HPDE6-E6E7 (cell line): ENCODE data around the gene UNC5C.

Source experiments
- DNase-seq: peaks from one replicate; pipeline ENCODE4 v3.0.0; 2011; ENCODE audit warnings: missing footprints; ENCODE audit errors: extremely low spot score

The UNC5C gene

DNA sequence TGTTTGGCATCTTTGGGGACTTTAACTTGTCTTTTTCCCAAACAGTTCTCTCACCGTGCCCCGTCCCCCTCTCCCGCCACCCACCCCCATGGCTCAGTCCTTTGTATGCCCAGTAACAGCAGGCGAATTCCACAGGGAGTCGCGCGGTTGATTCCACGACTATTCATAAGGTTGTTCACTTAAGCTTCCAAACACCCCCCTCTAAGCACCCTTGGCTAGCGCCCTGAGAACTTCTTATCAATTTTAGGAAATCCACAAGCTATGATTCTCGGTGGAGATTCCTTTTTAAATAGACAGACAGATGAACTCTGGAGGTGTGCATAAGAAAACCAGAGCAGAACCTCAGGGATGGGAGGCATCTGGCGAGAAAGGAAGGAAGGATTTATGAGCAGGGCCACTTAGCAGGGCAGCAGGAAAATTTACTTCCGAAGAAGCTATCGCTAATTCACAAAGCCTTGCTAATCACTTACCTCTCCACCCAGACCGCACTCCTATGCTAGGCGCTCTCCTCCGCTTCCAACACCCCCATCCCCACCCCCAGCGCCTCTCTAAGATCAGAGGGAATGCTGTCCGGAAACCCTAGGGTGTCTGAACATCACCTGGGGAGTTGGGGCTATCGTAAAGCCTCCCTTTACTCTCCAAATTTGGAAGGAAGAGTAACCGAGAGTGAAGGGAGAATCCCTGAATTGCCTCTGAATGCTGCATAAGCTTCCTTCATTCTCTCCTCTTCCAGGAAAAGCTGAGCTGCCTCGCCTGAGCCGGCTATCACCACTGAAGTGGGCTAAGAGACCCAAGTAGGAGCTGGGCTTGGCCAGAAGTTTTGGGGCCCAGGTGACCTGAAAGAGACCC lies 1.7 kb downstream of the UNC5C start:
- no peak for DNase-seq

DNA sequence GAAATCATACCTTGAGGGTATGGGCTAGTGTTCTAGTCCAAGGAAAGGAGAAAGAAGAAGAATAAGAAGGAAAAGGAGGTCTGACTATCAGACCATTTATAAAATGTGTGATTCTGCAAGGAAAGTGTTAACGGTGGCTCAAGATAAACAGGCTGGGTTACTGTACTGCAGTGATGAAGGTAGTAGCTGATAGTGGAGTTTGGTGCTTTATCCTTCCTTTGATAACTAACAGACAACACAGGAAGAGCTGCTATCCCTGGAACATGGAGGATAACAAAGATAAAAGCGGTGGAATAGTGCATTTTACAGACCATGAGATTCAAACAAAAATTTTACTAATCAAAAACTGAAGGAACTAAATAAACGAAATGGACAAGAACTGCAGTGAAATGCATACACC lies 2.6 kb downstream of the UNC5C start:
- DNase-seq = no peak

DNA sequence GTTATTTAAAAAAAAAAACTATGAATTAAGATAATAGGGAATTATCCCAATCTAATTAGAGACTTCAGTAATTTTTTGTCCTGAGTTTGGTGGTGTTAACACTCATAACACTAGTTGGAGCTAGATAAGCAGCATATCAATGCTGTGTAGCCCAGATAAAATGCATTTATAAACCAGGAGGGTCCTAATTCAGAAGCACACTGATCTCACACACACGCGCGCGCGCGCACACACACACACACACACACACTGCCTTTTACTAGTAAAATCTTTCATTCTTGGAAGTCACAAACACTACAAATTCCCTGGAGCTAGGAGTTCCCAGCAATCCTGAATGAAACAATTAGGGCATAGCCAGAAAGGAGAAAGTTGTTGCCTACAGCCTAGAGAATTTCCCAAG lies 3.2 kb downstream of the UNC5C start:
- no peak for DNase-seq

- DNase-seq = no peak
Observed at GRCh38 chr4:95544113-95545103, 4.4 kb downstream of the UNC5C start.

- DNase-seq = no peak
Observed at GRCh38 chr4:95541889-95542607, 6.7 kb downstream of the UNC5C start.

DNA sequence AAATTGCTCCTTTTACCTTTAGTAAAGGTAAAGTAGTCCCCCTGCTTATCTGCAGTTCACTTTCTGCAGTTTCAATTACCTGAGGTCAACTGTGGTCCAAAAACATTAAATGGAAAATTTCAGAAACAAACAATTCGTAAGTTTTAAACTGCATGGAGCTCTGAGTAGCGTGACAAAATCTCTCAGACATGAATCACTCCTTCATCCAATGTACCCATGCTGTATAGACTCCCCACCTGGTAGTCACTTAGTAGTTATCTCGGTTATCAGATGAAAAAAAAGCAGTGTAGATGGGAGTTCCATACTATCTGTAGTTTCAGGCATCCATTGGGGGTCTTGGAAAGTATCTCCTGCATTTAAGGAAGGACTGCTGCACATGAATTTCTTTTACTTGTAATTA lies 7.7 kb downstream of the UNC5C start:
- no peak for DNase-seq

GRCh38 chr4:95540227-95540626 lies 8.5 kb downstream of the UNC5C start:
- no peak for DNase-seq

DNA sequence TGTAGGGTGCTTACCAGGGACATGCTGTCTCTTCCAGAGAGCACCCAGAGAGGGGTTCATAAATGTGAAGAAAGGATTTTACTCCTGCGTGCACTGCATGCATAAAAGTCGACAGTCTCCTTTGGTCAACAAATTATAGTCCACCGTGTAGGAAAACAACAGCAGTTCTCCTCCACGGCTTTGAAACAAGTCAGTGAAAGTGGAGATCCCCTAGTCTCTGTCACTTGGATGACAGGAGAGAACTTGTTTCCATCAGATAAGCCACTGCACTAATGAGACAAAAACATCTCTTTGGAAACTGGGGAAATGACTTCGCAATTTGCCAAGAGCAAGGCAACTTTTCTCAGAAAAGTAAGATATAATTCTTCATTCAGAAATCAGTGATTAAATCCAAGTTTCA lies 9.7 kb downstream of the UNC5C start:
- DNase-seq = no peak

DNA sequence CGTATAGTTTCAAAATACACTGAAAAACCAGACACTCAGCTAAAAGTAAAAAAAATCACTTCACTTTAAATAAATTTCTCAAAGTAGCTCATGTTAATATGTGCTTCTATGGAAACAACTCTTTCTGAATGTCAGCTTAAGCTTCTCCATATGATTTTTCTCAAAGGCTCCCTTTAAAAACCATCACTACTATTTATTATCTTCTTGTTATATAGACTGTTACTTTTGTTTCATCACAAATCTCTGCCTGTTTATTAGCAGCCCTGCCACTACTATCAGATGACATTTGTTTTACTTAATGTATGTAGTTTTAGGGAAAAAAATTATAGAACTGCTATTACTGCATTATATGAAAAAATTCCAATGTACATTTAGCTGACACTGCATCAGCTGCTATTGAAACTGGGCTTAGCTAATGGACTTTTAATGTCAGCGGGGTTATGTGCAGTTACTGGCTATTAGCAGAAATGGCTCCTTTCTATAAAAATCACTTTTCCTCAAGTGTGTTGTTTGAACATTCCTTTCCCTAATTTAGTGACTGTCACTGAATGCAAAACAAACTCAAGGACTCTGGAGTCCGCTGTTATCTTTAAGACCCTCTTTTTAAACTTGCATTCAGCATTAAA lies 10.8 kb downstream of the UNC5C start:
- no peak for DNase-seq

- no peak for DNase-seq
Observed at GRCh38 chr4:95537191-95537590, 11.6 kb downstream of the UNC5C start.

- DNase-seq = no peak
Observed at GRCh38 chr4:95536650-95537049, 12.1 kb downstream of the UNC5C start.

DNA sequence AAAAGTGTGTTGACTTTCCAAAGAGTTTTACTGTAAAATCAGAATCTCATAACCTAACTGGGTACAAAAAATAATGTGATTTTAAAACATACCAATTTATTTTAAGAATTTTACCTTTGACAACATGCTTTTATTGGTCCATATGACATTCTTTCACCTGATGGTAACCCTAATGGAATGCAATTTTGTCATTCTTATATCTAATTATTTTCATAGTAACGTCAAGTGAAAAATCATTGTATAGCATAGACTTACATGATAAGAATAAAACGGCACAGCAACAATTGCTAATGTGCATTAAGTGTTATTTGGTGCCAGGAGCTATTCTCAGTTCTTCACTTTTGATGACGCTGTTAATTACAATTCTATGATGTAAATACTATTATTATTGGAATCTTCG lies 13.6 kb downstream of the UNC5C start:
- DNase-seq = no peak

DNA sequence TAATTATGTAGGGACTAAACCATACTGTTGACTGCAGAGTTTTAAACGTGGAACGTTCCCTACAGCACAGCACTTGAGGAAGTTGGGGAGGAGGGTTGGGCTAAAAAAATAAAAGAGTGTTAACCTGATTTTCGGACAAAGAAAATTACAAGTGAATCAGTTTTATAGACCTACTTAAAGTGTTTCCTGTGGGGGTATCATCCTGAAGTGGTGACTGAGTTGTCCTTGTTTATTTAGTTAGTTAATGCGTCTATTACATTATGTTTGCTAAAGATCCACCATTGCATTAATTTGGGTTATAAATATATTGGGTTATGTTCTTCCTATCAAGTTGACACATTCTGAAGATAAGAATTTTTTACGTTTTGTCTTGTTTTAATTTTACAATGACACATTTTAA lies 14.7 kb downstream of the UNC5C start:
- DNase-seq = no peak

- no peak for DNase-seq
Observed at GRCh38 chr4:95533254-95533653, 15.5 kb downstream of the UNC5C start.

GRCh38 chr4:95532305-95532704 lies 16.5 kb downstream of the UNC5C start:
- no peak for DNase-seq

DNA sequence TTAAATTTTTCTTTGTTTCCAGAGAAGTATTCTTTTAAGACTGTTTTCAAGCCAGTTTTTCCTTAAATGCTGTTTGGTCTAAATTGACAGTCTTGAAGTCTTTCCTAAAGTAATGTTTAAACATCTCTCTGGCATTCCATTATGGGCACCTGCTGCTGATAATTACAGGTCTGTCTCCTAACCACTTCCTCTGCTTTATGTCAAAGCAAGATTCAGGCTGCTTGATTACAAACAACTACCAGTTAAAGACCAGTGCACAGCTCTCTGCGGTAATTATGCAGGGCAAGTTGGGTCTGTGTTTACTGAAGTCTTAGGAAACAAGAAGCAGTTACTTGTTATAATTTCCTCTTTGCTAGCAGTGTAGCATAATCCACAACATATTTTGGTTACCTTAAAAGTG lies 17.6 kb downstream of the UNC5C start:
- no peak for DNase-seq

DNA sequence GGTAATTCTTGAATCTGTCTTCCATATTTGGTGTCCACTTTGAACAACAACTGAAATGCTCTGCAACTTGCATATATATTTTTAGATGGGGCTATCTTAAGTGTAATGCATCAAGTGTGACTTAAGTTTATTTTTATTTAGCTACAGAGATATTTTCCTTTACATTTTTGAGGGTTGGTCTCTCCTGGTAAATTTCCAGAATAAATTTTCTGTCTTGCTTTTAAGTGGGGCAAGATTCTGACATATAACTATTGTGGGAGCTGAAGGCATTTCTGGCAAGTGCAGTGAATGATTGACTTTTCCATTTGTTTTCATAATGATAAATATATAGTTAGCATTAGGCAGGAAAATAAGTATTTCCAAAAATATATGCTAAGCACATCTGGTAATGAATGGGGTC lies 18.8 kb downstream of the UNC5C start:
- no peak for DNase-seq

GRCh38 chr4:95528388-95528948 lies 20.3 kb downstream of the UNC5C start:
- no peak for DNase-seq

- DNase-seq = no peak
Observed at GRCh38 chr4:95526075-95526474, 22.7 kb downstream of the UNC5C start.

DNA sequence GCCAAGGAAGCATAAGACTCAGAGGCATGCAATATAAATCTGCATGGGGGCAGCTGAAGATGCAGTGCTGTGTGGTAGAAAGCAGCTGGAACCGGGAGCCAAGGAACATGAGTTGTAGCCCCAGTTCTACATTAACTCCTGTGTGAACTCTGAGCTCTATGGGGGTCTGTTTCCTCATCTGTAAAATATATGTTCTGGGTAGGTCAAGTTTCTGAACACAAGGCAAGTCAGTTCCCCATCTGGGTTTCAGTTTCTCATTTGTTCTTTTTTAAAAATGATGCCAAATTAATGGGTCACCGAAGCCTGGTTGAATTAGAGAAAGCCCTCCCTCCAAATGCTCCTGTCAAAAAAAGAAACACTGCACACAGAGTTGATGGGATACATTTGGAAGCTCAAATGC lies 24.0 kb downstream of the UNC5C start:
- no peak for DNase-seq

DNA sequence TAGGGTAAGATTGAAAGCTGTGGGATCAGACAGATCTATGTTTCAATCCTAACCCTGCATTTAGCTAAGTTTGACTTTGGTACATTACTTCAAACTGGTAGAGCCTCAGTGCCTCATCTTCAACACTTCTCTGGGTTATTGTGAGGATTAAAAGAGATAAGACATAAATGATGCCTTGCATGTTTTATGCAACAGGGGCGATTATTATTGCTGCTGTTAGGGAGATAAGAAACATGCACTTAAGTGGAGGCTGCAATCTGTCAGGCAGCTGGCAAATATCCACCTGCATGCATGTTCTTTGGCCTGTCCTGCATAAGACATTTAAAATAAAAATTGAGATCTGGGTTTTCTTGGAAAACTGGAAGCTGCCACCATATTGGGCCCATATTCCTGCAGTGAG lies 24.6 kb downstream of the UNC5C start:
- DNase-seq = no peak
